ENCODE results near the gene KLHL22.
"Not testable (repeated sequence)": the region's sequence is repeated elsewhere in the genome, so short reads cannot be mapped to it uniquely, and the experiment has no call there.

- TF ChIP-seq CTCF, POLR2A (IDR thresholded peaks at IDR 0.05): not testable (repeated sequence)
Measured at GRCh38 chr22:20409385-20409784, 86.2 kb downstream of the KLHL22 start.
